Thyroid gland (tissue), 4 donors: ENCODE data around the gene URB1.

Experiments used
- CTCF ChIP-seq, 6 experiments: fragments of 200-600 bp in 3 of 6; fragments of 450-650 bp in 3 of 6; sonication (generic) in 3 of 6; IDR thresholded peaks; one replicate each; pipeline ENCODE4 v1.5.1; 2016 to 2019; ENCODE audit warnings: antibody characterized with exemption in 6 of 6, mild to moderate bottlenecking in 2 of 6, inconsistent platforms in 1 of 6, moderate library complexity in 1 of 6
- POLR2A ChIP-seq, 2 donors: fragments of 450-650 bp; IDR thresholded peaks; one replicate each; pipeline ENCODE4 v1.6.1; 2017; ENCODE audit warnings: antibody characterized with exemption in 2 of 2, mild to moderate bottlenecking in 2 of 2, moderate library complexity in 1 of 2

GRCh38 chr21:32328595-32328994 lies 64.2 kb downstream of the URB1 start:
- TF ChIP-seq CTCF (IDR thresholded peaks at IDR 0.05), result no peak
- no peak for TF ChIP-seq POLR2A (IDR thresholded peaks at IDR 0.05)
